Stimulated activated CD8-positive, alpha-beta memory T cell treated with anti-CD3 and anti-CD28 coated beads, Interleukin-2, amount 100 ng/mL, for 48 hours (primary cell): ENCODE data around the gene SLC35G3.
A peak's percentile ranks its signal among the peaks of the same experiment; 100 is the strongest.
"Not testable (repeated sequence)": the region's sequence is repeated elsewhere in the genome, so short reads cannot be mapped to it uniquely, and the experiment has no call there.

Experiments used
- DNase-seq, 2 donors: peaks; one replicate each; pipeline ENCODE4 v3.0.0-alpha.2; 2020; ENCODE audit warnings: low read depth in 2 of 2

SLC35G3 gene

DNA sequence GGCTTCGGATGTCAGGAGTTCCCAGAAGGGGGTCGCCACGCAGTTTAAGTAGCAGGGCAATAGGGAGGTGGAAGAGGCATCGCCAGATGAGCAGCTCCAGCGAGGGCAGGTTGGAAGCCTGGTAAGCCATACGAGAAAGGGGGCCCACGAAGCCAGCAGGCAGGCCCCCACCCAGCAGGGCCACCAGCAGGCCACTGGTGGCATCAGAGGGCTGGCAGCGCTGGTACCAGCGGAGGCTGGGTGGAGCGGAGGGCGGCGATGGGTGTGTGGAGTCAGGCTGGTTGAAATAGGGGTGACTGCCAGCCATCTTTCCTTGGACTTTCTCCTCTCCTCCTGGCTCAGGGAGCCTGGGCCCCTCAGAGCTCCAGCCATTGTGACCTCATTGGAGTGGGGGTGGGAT is at the start of gene SLC35G3:
Gene SLC35G3, minus strand, starts transcription at position 393 of the 400 bp plus-strand sequence. Its CDS starts 86 bp downstream, at position 307.
- DNase-seq = not testable (repeated sequence)

DNA sequence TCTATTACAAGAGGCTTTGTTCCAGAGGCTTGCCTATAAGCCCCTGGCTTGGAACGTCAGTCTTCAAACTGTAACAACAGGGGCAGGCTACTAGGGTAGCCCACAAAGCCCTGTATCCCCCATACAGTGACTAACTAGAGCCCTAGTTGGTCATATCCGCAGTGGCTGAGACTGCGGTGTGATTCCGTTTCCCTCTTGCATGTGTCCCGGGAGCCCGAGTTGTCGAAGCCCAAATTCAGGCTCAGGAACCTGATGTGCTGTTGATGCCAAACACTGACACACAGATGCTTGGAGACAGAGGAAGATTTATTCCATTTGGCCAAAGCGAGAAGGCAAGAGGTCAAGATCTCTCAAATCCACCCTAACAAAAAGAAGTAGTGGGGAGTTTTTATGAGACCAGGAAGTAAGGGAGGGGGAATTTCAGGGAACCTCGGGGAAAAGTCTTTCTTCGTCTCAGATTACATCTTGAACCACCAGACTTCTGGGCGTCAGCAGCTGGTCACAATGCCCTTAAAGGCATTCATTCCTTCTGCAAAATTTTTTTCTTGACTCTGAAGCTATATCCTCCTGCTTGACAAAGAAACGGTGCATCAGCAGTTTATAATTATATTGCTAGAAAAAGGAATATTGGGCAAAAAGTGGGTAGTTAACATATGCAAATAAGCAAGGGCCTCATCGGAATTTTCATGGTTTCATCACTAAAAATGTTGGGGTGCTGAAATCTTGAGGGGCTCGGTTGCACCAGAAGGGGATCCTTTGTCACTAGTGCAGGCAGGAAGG is 49.6 kb upstream of the SLC35G3 start:
- DNase-seq = peak; percentile 36 to 41

DNA sequence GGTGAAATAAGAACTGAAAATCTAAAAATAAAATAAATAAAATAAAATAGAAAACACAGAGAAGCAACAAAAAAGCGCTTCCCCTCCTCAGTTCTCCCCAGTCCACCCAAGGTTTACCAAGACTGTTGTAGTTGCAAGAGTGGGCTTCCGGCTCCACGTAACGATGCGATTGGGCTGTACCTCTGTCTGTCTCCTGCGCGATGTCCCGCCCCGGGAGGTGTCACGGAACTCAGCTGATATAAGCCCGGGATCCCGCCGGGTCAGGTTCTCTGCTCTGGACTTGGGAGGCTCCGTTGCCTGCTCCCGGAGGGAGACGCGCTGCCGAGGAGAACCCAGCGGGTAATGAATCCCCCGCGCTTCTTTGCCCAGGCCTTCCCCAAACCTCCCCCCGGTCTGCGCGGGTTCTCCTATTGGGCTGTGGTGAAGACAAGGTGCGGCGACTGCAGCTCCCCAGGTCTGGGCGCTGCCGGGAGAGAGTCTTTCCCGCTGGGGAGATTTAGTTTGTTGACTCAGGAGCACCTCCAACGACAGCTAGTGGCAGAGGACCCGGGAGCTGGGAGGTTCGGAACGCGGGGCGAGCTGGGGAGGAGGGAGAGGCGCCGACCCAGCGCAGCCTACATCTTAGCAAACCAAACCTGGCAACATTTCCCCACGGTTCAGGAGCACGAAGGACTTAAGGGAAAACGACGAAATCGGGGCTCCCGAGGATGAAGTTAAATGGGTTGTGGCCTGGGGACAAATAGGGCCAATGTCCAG is 48.8 kb upstream of the SLC35G3 start, which contains the start of gene SLFN5:
Gene SLFN5, plus strand, starts transcription at position 268 of the 756 bp plus-strand sequence. CDS start 15,619 bp downstream, outside the sequence.
- peak; percentile 86 to 89 for DNase-seq

DNA sequence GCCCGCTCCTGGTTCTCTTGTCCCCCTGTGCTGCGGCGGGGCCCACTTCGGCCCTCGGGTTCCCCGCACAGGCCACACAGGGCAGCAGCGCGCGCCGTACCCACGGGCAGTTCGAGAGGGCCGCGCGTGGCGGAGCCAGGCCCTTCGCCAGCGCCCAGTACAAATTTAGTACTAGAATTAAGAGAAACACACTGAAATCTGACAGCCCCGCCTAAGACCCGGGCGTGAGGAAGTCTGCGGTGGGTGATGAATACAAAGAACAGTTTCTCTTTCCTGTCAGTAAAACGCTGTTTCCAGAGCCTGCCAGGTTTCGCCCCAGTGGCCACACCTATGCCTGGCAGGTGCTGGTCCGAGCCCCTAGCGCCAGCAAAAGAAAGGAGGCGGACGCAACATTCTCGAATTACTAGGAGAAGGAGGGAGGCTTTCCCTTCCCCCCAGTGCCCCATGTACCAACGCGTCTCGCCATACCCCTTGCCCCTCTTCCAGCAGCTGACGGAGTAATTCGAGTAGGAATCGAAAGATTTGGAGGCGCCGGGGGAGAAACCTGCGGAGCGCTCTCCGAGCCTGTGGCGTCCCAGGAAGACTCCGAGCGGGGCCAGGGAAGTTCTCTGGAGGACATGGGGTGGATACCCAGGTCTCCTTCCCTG is 48.1 kb upstream of the SLC35G3 start:
- peak; percentile 64 to 69 for DNase-seq

DNA sequence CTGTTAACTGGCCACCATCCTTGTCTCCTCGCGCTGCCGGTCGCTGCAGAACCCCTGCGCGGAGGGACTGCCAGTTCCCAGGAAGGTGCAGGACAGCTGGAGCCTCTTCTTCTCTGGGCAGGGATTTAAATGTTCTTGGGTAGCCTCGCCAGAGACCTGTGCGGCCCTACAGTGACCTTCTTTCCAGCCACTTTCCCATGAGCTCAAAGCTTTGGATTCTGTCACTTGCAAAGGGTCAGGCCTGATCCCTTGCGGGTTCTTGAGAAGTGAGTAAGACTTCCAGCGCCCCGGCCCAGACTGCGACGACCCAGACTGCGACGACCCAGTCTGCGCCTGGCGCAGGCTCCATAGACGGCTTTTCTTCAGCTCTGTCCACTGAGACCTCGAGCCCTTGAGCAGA is 47.3 kb upstream of the SLC35G3 start:
- no peak for DNase-seq

DNA sequence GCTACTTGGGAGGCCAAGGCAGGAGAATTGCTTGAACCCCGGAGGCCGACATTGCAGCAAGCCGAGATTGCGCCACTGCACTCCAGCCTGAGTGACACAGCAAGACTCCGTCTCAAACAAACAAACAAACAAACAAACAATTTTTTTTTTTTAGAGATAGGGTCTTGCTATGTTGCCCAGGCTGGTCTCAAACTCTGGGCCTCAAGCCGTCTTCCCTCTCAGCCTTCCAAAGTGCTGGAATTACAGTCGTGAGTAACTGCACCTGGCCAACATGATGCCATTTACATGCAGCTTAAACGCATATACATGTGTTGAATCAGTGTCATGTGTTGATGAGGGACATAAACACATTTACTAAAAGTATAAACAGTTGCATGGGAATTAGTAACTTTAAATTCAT is 46.7 kb upstream of the SLC35G3 start:
- DNase-seq = no peak

DNA sequence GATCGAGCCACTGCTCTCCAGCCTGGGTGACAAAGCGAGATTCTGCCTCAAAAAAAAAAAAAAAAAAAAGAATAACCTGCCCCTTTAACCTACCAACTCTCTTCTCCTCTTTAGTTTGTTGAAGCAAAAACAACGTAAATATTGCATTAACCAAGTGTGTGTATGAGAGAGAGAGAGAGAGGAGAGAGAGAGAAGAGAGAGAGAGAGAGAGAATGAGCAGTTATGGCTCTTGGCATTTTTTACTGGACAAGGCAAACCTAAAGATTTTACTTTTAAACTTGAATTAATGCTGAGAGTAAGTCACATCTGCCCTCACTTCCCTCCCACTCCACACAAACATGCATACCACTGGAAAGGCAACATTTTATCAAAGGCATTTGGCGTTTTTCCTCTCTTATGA is 45.6 kb upstream of the SLC35G3 start:
- DNase-seq = no peak

DNA sequence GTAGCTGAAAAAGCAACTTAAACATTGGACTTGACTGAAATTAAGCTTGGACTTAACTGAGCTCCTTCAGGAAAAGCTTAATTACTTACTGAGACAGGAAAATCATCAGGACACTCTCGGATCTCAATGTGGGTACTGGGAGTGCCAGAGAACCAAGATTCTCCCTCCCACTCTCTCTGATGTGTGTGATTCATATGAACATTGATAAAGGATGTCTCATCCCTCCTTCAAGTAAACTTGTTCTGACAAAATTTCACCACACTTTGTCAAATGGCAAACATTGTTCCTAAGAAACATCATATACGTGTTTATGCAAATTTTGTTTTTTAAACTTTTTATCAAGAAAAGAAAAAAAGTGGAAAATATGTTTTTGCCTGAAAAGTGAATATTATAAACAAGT is 44.6 kb upstream of the SLC35G3 start:
- DNase-seq = no peak

DNA sequence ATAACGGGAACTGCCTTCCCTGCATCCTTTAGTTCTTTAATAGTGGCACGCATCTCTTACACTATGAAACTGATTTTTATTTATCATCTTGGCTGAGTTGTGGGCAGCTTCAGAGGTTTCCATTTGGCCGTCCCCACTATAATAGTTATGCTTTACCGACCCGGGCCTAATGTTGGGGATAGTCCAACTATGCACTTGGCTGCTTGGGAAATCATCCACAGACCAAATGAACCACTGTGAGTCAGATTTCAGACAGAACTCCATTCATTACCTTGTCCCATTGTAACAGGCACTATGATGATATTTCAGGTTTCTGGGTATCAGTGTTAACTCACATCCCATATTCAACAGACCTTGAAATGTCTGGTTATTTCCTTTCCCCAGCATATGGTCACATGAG is 42.6 kb upstream of the SLC35G3 start:
- no peak for DNase-seq

DNA sequence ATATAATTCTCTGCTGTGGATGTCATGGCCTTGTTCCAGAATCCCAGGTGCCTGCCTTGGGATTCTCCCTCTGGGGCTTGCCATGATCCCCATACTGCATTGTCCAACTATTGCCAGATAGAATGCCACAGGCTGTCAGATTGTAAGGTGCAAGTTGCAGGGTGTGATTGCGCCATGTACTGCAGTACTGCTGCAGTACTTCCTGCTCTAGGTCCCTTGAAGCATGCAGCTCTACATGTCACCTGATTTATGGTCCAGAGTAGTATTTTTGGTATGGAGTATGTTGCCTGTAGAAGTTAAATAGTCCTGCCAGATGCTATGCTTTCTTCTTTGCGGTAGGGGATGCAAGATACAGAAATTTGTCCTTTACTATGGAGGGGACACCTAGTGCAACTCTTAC is 41.7 kb upstream of the SLC35G3 start:
- DNase-seq = no peak

DNA sequence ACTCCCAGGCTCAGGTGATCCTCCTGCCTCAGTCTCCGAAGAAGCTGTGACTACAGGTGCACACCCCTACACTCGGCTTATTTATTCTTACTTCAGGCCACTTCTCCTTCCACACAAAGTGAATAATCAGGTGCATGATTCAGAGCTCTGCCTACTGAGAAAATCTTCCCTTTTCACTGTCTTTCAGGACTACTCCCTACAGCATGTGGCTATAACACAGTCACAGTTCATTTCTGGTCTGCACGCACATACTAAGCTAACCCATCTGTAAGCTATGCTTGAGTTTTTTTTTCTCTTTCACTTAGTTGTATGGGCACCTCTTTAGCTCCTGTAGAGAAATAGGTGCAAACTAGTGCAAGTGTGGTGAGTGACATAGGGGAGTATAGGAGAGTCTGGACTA is 41.1 kb upstream of the SLC35G3 start:
- no peak for DNase-seq

DNA sequence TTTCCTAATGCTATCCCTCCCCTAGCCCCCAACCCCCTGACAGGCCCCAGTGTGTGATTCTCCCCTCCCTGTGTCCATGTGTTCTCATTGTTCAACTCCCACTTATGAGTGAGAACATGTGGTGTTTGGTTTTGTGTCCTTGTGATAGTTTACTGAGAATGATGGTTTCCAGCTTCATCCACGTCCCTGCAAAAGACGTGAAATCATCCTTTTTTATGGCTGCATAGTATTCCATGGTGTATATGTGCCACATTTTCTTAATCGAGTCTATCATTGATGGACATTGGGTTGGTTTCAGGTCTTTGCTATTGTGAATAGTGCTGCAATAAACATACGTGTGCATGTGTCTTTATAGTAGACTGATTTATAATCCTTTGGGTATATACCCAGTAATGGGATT is 40.1 kb upstream of the SLC35G3 start:
- not testable (repeated sequence) for DNase-seq

DNA sequence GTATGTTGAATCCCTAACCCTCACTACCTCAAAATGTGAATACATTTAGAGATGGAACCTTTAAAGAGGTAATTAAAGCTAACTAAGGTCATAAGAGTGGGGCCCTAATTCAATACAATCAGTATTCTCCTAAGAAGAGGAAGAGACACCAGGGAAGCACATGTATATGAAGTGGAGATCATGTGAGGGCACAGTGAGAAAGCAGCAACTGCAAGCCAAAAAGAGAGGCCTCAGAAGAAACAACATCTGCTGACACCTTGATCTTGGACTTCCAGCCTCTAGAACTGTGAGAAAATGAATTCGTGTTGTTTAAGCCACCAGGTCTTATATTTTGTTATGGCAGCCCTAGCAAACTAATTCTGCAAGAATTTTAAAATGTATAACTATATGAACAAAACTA is 35.4 kb upstream of the SLC35G3 start:
- no peak for DNase-seq

DNA sequence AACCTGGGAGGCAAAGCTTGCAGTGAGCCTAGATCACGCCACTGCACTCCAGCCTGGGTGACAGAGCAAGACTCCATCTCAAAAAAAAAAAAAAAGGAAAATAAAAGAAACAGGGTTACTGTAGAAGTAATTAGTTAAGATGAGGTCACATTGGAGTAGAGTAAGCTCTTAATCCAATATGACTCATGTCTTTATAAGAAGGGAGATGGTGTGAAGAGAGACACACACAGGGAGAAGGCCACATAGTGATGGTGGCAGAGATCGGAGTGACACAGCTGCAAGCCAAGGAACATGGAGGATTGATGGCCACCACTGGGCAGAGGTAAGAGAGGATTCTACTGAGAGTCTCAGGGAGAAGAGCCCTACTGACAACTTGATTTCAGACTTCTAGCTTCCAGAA is 33.4 kb upstream of the SLC35G3 start:
- DNase-seq = no peak

DNA sequence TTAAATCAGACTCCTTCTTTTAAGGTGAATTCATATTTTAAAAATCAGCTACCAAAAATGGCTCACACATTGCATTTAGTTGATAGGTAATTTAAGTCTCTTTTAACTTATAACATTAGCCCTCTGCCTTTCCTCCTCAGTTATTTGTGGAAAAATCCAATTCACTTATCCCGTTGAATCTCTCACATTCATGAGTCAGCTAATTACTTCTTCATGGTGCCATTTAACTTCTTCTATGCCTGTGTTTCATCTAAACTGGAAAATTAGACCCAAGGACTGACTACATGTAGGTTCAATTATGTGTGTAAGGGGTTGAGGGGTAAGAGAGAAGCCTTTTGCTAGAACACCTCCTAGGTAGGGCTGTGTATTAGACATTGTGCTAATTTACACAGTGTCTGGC is 30.2 kb upstream of the SLC35G3 start:
- no peak for DNase-seq

DNA sequence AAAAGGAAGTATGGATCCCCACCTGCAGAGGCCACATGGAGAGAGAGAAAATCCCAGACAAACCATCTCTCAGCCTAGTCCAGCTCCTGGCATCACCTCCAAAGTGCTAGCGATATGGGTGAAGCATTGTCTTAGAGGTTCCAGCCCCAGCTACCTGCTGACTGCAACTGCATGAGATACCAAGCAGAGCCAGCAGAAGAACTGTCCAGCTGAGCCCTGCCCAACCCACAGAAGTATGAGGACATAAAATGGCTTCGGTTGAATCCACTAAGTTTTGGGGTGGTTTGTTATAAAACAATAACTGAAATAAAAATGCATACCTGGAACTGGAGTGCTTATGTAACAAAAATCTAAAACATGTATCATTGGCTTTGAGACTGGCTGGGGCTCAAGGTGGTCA is 28.3 kb upstream of the SLC35G3 start:
- no peak for DNase-seq

DNA sequence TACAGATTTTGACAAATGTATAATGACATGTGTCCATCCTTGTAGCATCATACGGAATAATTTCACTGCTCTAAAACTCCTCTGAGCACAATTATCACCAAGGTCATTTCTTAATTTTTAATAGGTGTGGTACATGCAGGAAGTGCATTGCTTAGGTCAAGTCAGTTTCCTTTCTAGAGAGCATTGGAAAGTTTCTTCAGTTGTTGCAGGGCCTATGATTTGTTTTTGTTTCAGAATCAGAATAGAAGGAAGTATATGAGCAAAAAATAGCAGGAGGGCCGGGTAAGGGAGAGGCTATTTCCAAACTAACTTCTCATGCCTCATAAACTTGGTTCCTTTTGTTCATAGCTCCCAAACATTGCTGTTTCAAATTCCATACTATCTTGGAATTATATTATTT is 24.7 kb upstream of the SLC35G3 start:
- no peak for DNase-seq

DNA sequence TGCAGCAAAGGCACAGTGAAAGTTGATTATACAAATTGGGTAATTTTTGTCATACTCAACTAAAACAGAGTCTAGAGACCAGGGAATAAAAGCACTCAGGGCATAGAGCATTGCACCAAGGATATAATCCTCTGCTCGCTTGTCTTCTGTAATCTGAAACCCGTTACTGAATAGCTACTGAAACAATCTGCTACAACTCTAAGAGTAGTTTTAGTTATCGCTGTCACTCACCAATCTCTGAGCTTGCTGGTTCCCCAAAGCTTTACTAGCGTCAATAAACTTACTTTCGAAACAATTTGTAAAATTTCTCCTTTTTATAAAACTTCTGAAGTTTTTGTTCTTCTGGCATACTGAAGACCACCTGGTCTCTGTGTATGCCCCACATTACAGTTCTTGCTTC is 22.9 kb upstream of the SLC35G3 start:
- DNase-seq = no peak

DNA sequence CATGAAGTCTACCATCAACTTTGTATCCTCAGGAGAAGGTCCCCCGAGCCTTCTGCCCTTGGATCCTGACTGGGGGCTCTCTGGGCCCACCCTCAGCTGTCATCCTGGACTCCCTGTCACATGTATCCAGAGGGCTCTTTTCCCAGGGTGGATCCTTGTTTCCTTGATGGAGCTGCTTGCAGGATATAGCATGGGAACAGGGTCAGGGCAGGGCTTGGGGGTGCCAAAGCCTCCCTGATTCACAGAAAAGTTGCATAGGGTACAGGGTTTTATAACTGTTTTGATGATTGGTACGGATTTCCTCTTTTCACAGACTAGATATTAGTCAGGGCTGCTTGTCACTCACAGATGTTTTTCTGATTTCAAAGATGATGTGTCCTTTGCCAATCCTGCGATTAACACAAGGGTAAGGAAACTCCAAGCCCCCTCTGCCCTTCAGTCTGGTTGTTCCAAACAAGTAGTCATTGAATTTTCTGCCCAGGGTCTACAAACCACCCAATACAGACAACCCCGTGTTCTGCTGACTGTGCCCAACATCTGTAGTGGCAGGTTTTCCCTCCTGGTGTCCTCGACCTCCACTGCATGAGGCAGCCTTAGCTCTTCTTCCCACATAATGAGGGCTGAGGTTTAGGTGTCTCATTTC is 20.6 kb upstream of the SLC35G3 start:
- peak in 1 of 2 donors; percentile 26 for DNase-seq

DNA sequence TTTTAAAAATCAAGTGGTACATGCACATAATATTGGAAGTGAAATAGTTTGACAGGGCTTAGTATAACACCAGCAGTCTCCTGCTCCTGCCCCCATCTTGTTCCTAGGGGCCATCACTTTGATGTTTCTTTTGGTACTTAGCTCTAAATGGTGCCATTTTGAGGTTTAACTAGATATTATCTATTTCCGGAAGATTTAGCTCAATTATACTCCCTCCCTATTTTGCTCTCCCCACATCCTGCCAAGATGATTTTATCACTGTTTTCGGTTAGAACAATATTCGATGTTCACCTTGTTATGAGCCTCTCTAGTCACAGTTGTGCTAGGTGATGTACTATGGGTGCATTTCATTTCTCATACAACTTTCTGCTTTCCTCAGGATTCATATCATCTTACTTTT is 20.0 kb upstream of the SLC35G3 start:
- DNase-seq = no peak

DNA sequence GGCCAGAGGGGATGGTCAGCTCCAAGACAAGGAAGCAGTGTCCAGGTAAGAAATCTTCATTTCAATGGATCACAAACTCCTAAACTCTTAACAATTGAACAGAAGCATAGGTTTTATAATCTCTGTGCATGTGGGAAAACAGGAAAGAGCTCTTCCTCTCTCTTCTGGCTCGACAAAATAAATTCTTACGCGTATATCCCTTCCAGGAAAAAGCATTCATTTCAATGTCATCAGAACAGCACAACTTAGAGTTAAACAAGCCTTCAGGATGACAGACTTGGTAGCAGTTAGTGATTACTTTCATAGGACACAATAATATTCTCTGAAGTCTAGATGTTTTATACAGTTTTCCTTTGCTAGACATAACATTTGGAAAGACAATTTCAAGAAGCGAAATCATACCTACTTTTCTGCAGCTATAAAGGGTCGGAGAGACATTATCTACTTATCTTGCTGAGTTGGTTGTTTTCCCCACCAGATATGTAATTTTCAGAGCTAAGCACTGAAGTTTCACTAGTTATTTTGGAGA is 19.3 kb upstream of the SLC35G3 start:
- no peak for DNase-seq

DNA sequence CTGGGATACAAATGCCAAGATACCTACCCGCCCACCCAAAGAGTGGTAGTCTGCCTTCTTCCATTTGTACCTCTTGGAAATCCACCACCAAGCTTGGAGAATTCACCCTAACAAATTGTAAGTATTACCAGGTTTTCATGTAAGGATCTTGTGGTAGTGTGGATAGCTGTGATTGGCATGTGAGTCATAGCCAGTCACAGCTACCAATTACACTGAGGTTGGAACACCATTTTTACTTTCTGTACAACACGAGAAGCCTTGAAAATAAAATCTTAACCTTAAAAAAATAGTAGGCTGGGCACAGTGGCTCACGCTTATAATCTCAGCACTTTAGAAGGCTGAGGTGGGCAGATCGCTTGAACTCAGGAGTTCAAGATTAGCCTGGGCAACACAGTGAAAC is 18.5 kb upstream of the SLC35G3 start:
- DNase-seq = no peak
